SU-DHL-6 (cell line): ENCODE results near the gene HSD11B2.

Experiments used
- H2AFZ ChIP-seq: fragments of 200-600 bp; sonication (generic); 2 replicates; pipeline ENCODE4 v1.6.1; 2014; ENCODE audit warnings: low read depth, mild to moderate bottlenecking, moderate library complexity, mixed read lengths, antibody characterized with exemption, low read length; ENCODE audit not compliant: severe bottlenecking
- H3F3A ChIP-seq: fragments of 200-600 bp; shearing (Covaris generic); 2 replicates; pipeline ENCODE4 v1.6.0; 2016; ENCODE audit warnings: antibody characterized with exemption, mild to moderate bottlenecking; ENCODE audit not compliant: insufficient read depth
- H3K27ac ChIP-seq: fragments of 200-600 bp; sonication (generic); 2 replicates; pipeline ENCODE4 v1.5.1; 2016; ENCODE audit warnings: low read depth, mild to moderate bottlenecking, low read length, moderate library complexity, mixed read lengths
- H3K27me3 ChIP-seq: fragments of 200-600 bp; sonication (generic), shearing (Covaris generic); 2 replicates; pipeline ENCODE4 v1.6.0; 2014; ENCODE audit warnings: mild to moderate bottlenecking, low read length
- H3K36me3 ChIP-seq: fragments of 200-600 bp; sonication (generic); 2 replicates; pipeline ENCODE4 v1.6.1; 2014; ENCODE audit warnings: mild to moderate bottlenecking, low read length, mixed read lengths
- H3K4me2 ChIP-seq: fragments of 300-600, 200-600 bp; shearing (Covaris generic), sonication (generic); 2 replicates; pipeline ENCODE4 v1.6.0; 2014; ENCODE audit warnings: low read length, low read depth, mild to moderate bottlenecking; ENCODE audit not compliant: poor library complexity, severe bottlenecking
- H3K4me3 ChIP-seq: fragments of 200-600 bp; sonication (generic); 2 replicates; pipeline ENCODE4 v1.5.1; 2014; ENCODE audit warnings: antibody characterized with exemption, low read length, mild to moderate bottlenecking, mixed read lengths; ENCODE audit not compliant: insufficient read depth, poor library complexity, severe bottlenecking
- H3K79me2 ChIP-seq: fragments of 200-600 bp; sonication (generic); 2 replicates; pipeline ENCODE4 v1.6.1; 2014; ENCODE audit warnings: mild to moderate bottlenecking, low read length, moderate library complexity; ENCODE audit not compliant: insufficient read depth
- H3K9ac ChIP-seq: fragments of 200-600 bp; sonication (generic); 2 replicates; pipeline ENCODE4 v1.7.0; 2014; ENCODE audit warnings: mild to moderate bottlenecking, low read length
- H3K9me2 ChIP-seq: fragments of 200-600 bp; sonication (generic); replicated peaks from 2 replicates; pipeline ENCODE4 v1.6.1; 2014; ENCODE audit warnings: low read length; ENCODE audit not compliant: insufficient read depth
- H3K9me3 ChIP-seq: fragments of 200-600 bp; sonication (generic); 2 replicates; pipeline ENCODE4 v1.6.1; 2014; ENCODE audit warnings: low read length, mixed read lengths; ENCODE audit not compliant: insufficient read depth
- H4K20me1 ChIP-seq: fragments of 200-600 bp; sonication (generic); 2 replicates; pipeline ENCODE4 v1.6.1; 2014; ENCODE audit warnings: low read depth, mild to moderate bottlenecking, antibody characterized with exemption, low read length, moderate library complexity, mixed read lengths
- EZH2phosphoT487 ChIP-seq: fragments of 200-600 bp; sonication (generic), shearing (Covaris generic); conservative IDR thresholded peaks from 2 replicates; pipeline ENCODE4 v1.6.1; 2018; ENCODE audit warnings: mild to moderate bottlenecking, antibody characterized with exemption, low read length, moderate library complexity, mixed read lengths
- TF ChIP-seq, protein P1 (sequence below): fragments of 200-600 bp; sonication (generic); IDR thresholded peaks from one replicate; pipeline ENCODE4 v1.5.1; 2017; ENCODE audit warnings: antibody characterized with exemption, mild to moderate bottlenecking, low read length, moderate library complexity; ENCODE audit not compliant: insufficient read depth, poor library complexity, severe bottlenecking

The HSD11B2 gene

DNA sequence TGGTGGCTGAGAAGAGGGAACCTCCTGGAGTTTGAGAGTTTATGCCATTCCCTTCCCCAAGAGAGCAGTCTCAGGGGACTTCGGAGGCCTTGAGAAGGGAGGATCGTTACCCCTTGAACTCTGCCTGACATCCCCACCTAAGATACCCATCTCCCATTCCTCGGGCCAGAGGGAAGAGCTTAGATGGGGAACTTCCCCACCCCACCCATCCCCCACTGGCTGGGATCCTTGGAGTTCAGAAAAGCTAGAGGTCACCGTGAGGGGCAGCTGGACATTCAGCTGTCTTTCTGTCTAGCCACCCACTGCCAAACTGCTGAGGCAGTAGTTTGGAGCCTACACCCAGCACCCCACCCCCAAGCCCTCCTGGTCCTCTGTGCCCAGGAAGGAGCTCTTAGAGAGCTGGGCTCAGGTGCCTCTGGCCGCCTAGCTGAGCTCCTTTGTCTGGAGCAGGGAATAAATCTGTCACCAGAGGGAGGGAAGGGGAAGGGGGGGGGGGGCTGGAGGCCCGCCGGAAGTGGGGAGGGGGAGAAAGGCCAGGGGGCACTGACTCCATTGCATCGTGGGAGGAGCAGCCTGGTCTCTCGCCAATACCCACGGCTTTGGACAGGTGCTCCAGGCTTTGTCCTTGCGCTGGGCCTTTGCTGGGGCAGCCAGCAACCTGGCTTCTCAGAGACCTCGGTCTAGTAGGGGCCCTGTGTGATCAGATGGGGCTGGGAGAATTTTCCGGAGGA is 1.0 kb downstream of the HSD11B2 start:
- peak overlapping the region; percentile 73 for H3K4me2 ChIP-seq
- no peak overlapping the region for H3K4me3 ChIP-seq
- H3K9ac ChIP-seq, result peak overlapping the region; percentile 29; the same call in 1 of the 2 replicates

DNA sequence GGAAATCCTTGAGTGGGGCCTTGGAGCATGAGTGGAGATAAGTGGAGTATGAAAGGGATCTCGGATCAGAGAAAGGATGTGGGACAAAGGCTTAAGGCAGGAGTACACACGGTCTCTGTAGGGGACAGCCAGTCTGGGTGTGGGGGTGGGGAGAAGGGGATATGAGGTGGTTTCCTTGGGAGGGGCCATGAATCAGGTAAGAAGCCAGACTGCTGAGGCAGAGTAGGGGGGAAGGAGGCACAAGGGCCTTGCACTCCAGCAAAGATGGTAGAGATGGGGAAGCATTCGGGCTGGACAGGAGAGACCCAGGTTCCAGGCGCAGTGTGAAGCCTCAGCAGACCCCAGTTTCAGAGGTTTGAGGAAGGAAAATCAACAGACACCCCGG is 1.6 kb downstream of the HSD11B2 start:
- Histone ChIP-seq H3K27me3 (no peaks in the 10 kb centered on the region), H3F3A (no peaks in the 10 kb centered on the region), H2AFZ (no peak overlapping the region), H3K4me2 (no peak overlapping the region), H3K27ac (no peak overlapping the region), H3K9me3 (no peaks in the 10 kb centered on the region), H3K9me2 (no peaks in the 10 kb centered on the region), H3K79me2 (no peaks in the 10 kb centered on the region), H3K36me3 (no peaks in the 10 kb centered on the region), H4K20me1 (no peaks in the 10 kb centered on the region), H3K4me3 (no peak overlapping the region), H3K9ac (no peak overlapping the region)
- TF ChIP-seq EZH2phosphoT487, result no peak
- TF ChIP-seq, protein P1, sequence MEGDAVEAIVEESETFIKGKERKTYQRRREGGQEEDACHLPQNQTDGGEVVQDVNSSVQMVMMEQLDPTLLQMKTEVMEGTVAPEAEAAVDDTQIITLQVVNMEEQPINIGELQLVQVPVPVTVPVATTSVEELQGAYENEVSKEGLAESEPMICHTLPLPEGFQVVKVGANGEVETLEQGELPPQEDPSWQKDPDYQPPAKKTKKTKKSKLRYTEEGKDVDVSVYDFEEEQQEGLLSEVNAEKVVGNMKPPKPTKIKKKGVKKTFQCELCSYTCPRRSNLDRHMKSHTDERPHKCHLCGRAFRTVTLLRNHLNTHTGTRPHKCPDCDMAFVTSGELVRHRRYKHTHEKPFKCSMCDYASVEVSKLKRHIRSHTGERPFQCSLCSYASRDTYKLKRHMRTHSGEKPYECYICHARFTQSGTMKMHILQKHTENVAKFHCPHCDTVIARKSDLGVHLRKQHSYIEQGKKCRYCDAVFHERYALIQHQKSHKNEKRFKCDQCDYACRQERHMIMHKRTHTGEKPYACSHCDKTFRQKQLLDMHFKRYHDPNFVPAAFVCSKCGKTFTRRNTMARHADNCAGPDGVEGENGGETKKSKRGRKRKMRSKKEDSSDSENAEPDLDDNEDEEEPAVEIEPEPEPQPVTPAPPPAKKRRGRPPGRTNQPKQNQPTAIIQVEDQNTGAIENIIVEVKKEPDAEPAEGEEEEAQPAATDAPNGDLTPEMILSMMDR, result no peak

More for the DNA sequence above, 1.0 kb downstream of the HSD11B2 start:
- H4K20me1 ChIP-seq, result no peaks in the 10 kb centered on the region
- H2AFZ ChIP-seq, result no peak overlapping the region
- H3K27me3 ChIP-seq, result no peaks in the 10 kb centered on the region
- no peaks in the 10 kb centered on the region for H3F3A ChIP-seq
- no peak overlapping the region for H3K27ac ChIP-seq
- no peak for TF ChIP-seq EZH2phosphoT487
- TF ChIP-seq, protein P1, result no peak
- no peaks in the 10 kb centered on the region for H3K36me3 ChIP-seq
- H3K79me2 ChIP-seq, result no peaks in the 10 kb centered on the region
- no peaks in the 10 kb centered on the region for H3K9me2 ChIP-seq
- H3K9me3 ChIP-seq, result no peaks in the 10 kb centered on the region

DNA sequence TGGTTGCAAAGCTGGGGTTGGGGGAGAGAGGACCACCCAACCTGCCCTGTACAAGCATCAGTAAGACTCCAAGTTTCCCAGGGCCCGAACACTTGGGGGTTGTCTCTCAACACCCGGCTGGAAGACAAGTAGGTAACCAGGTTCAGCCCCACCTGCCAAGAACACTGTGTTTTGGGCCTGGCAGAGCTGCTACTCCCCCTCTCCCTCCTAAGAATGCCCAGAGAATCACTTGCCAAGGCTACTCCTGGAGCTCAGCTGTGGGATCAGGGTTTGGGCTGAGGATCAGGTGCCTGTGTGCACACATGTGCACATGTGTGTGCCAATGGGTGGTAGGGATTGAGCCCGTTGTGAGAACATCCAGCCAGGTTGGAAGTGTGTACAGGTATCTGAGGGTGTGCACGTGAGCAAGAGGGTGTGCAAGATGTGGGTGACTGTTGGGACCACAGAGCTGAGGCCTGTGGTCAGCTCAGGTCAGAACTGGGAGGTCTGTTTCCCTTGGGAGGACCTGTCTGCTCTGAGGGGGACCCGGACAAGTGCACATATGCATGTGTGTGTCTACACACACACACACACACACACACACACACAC is 2.3 kb downstream of the HSD11B2 start:
- H3K4me3 ChIP-seq, result no peak overlapping the region
- H3F3A ChIP-seq, result no peaks in the 10 kb centered on the region
- no peak overlapping the region for H3K4me2 ChIP-seq
- H3K9ac ChIP-seq, result no peak overlapping the region
- H3K9me2 ChIP-seq, result no peaks in the 10 kb centered on the region
- H2AFZ ChIP-seq, result no peak overlapping the region
- H3K27me3 ChIP-seq, result no peaks in the 10 kb centered on the region
- no peak overlapping the region for H3K27ac ChIP-seq
- TF ChIP-seq EZH2phosphoT487, result no peak
- TF ChIP-seq, protein P1, result no peak
- H3K36me3 ChIP-seq, result no peaks in the 10 kb centered on the region
- no peaks in the 10 kb centered on the region for H3K9me3 ChIP-seq
- H4K20me1 ChIP-seq, result no peaks in the 10 kb centered on the region
- H3K79me2 ChIP-seq, result no peaks in the 10 kb centered on the region
